ENCODE measurements around the gene NHSL2.

DNA sequence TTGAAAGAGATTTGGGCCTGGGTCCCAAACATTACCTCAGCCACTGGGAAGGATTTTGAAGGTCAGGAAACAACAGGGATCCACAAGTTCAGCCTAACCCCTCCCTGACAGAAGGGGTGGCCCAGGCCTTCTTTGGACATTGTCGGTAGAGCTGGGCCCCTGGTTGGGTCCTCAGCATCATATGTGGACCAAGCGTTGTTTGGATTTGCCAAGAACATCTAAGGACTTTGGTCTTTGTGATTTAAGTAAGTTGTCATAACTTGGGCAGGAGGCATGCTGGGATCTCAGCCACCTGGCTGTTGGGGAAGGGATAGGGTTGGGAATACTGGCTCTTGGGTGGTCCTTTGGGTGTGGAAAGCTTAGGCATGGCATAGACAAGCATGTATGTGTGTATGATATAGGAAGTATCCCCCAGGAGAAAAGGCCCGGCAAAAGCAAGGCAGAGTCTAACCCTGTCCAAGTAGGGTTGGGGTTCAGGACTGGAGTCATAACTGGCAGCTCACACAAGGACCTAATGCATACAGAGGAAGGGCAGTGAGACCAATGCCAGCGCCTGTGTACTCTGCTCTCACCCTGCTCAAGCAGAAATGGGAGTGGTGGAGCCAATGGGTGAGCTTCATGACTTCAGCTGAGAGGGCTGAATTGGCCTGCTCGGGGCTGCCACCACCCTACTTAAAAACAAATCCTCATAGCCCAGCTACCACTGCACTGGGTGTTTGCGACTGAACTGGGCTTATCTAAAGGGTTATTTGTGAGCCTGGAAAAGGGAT lies 118.2 kb downstream of the NHSL2 start:
- TF ChIP-seq, protein P1, sequence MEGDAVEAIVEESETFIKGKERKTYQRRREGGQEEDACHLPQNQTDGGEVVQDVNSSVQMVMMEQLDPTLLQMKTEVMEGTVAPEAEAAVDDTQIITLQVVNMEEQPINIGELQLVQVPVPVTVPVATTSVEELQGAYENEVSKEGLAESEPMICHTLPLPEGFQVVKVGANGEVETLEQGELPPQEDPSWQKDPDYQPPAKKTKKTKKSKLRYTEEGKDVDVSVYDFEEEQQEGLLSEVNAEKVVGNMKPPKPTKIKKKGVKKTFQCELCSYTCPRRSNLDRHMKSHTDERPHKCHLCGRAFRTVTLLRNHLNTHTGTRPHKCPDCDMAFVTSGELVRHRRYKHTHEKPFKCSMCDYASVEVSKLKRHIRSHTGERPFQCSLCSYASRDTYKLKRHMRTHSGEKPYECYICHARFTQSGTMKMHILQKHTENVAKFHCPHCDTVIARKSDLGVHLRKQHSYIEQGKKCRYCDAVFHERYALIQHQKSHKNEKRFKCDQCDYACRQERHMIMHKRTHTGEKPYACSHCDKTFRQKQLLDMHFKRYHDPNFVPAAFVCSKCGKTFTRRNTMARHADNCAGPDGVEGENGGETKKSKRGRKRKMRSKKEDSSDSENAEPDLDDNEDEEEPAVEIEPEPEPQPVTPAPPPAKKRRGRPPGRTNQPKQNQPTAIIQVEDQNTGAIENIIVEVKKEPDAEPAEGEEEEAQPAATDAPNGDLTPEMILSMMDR (IDR thresholded peaks at IDR 0.05): no peak
- TF ChIP-seq POLR2A (IDR thresholded peaks at IDR 0.05): no peak

Data from body of pancreas (tissue), 4 donors.